HG02759 (cell line): ENCODE data around the gene HSDL2.
"Not testable (repeated sequence)": the region's sequence is repeated elsewhere in the genome, so short reads cannot be mapped to it uniquely, and the experiment has no call there.

ENCODE experiments used
- ATAC-seq: cut with Tn5 transposase; IDR thresholded peaks from one replicate; pipeline ENCODE4 v1.9.1; 2021; ENCODE audit warnings: mild to moderate bottlenecking, moderate library complexity; ENCODE audit not compliant: unreplicated experiment

HSDL2 gene

GRCh38 chr9:112494153-112494552 lies 114.2 kb downstream of the HSDL2 start:
- ATAC-seq, result no peak

GRCh38 chr9:112495614-112496013 lies 115.7 kb downstream of the HSDL2 start:
- ATAC-seq, result no peak

DNA sequence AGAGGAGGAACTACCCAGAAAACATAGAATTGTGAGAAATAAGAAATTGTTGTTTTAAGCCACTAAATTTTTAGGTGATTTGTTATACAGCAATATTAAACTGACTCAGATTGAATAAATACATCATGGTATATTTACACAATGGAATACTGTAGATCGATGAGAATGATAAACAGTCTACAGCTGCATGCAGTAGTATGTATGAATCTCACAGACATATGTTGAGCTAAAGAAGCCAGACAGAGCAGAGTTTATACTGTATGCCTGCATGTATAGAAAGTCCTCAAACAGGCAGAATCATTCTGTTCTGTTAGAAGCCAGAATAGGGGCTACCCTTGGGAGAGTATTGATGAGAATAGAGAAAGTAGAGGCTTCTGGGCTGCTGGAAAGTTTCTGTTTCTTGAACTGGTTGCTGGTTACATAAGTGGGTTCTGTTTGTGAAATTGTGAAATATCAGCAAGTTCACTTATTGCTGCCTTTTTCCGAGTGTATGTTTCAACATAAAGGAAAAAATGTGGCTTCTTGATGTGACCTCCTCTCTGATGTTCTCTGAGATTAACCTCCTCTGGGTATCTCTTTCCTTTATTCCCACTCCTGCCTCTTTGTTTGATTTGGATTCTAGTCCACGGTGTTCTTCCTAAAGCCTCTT lies 116.3 kb downstream of the HSDL2 start:
- ATAC-seq, result no peak

- no peak for ATAC-seq
Observed at GRCh38 chr9:112500842-112501241, 120.9 kb downstream of the HSDL2 start.

- ATAC-seq, result no peak
Observed at GRCh38 chr9:112501287-112501686, 121.4 kb downstream of the HSDL2 start.

- no peak for ATAC-seq
Observed at GRCh38 chr9:112502175-112502946, 122.5 kb downstream of the HSDL2 start.

DNA sequence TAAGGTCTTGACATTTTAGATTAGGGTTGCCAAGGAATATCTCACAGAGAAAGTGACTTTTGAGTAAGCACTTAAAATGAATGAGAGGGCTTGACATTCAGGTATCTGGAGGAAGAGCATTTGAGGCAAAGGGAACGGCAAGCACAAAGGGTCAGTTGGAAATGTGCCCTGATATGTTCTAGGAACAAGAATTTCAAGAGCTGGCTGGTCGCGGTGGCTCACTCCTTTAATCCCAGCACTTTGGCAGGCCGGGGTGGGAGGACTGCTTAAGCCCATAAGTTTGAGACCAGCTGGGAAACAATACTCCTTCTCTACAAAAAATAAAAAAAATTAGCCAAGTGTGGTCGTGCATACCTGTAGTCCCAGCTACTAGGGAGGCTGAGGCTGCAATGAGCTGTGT lies 123.3 kb downstream of the HSDL2 start:
- ATAC-seq, result no peak

DNA sequence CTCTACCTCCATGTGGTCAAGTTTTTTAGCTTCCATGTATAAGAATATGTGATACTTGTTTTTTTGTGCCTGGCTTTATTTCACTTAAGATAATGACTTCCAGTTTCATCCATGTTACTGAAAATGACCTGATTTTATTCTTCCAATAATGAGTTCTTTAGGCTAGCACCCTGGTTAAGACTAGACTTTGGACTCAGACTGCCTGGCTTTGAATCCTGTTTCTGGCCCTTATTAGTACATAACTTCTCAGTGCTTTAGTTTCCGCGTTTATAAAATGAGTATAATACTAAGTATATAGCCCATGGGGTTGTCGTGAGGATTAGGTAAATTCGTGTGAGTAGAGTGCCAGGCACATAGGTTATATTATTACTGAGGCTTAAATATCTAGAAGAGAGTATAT lies 125.2 kb downstream of the HSDL2 start:
- no peak for ATAC-seq

GRCh38 chr9:112505607-112506006 lies 125.7 kb downstream of the HSDL2 start:
- ATAC-seq, result no peak

DNA sequence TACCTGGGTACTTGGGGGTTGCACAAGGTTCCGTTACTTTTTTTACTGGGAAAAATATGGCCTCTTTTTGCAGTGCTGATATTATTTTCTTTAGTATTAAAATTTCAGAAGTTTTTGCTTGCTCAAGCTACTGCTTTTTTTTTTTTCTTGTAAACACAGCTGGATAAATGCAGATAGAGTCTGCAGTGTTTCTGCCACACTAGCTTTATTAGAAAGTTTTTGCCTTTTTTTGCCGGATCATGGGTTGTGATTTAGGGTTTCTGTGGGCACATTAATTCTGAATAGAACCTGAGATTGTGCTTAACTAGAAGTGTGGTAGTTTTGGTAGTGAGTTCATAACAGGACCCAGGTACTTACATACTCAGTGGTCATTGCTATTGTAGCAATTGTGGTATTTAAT lies 126.7 kb downstream of the HSDL2 start:
- no peak for ATAC-seq

DNA sequence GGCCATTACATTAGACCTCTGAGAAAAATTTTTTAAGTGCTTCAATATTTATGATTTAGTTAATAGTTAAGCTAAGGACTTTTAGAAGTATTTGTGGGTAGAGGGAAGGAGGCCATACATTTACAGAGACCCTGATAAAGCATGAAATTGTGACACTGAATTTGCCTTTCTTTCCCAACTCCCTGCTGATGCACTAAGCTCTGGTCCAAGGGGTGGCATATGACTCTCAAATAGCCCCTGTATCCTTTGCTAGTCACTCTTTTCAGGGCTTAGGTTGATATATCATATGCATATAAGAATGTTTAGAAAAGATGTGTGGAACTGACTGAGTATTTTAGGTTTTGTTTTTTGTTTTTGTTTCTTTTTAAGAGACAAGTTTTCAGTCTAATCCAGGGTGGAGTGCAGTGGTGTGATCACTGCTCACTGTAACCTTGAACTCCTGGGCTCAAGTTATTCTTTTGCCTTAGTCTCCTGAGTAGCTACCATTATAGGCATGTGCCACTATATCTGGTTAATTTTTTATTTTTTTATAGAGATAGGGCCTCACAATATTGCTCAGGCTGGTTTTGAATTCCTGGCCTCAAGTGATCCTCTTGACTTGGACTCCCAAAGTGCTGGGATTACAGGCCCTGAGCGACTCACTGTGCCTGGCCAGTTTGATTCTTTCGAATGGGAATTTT lies 127.2 kb downstream of the HSDL2 start:
- ATAC-seq, result no peak

GRCh38 chr9:112508377-112508776 lies 128.5 kb downstream of the HSDL2 start:
- no peak for ATAC-seq

DNA sequence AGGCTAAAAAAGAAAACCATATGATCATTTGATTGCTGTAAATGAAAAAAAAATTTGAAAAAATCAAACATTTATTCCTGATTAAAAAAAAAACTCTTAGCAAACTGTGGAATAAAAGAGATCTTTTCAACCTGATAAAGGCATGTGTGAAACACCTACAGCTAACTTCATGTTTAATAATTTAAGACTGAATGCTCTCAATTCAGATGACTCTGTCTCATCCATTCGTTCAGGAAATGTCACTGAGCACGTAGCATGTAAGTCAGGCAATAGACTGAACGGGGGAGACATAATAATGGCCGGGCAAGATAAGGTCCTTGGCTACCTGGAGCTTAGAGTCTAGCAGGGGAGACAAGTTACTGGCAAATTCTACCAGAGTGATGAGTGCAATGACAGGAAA lies 132.5 kb downstream of the HSDL2 start:
- not testable (repeated sequence) for ATAC-seq

DNA sequence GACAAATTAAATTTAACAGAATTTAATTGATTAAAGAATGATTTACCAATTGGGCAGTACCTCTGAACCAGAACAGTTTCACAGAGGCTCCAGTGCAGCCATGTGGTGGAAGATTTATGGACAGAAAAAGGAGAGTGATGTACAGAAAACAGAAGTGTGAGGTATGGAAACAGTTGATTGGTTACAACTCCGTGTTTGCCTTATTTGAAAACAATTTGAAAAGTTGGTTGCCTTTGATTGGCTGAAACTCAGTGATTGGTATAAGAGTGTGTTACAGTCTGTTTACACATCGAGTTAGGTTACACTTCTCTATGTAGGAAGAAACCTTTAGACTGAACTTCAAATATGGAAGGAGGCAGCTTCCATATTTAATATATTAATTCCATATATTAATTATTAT lies 136.9 kb downstream of the HSDL2 start:
- no peak for ATAC-seq

DNA sequence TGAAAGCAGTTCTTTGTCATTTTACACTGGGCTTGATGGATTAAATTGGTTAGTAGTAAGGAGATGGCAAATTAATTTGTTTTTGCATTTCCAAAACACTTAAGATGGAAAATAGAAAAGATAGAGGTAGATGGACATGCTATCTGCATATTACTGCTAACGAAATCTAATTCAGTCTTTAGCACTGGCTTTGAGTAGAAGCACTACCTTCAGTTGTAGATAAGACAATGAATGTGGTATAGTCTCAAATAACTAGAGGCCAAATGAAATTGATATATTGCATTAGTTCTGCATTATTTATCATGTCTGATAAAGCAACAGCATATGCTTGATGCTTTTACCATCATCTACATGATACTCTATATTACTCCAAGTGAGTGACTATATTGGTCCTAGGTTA lies 140.2 kb downstream of the HSDL2 start:
- ATAC-seq, result no peak

DNA sequence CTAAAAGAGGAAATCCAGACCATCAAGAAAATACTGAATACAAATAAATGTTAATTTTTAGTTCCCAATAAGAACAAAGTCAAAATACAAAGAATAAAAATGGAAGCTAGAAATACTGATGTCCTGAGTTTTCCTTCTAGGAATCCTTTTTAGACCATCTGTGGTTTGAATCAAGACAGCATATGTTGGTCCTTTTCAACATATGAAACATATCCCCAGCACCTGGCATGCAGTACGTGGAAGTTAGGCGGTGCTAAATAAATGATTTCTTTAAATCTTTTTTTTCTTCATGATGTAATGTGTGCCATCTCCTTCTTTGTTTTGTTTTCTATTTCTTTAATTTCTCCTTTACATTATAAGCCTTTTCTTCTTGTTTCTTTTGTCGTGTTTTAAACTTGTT lies 140.7 kb downstream of the HSDL2 start:
- ATAC-seq, result no peak
